HepG2 (cell line): ENCODE data around the gene PPIP5K1.

ENCODE experiments used
- ATF1 ChIP-seq: IDR thresholded peaks from 2 replicates; pipeline ENCODE4 v1.6.1; 2016; ENCODE audit warnings: mild to moderate bottlenecking, control low read depth
- BRCA1 ChIP-seq: sonication (generic); formaldehyde crosslinking; IDR thresholded peaks from 2 replicates; pipeline ENCODE4 v1.4.0; 2020; ENCODE audit warnings: missing genetic modification reagents
- ELF4 ChIP-seq: sonication (generic); formaldehyde crosslinking; IDR thresholded peaks from 2 replicates; pipeline ENCODE4 v1.5.0; 2020; ENCODE audit warnings: missing genetic modification reagents, mild to moderate bottlenecking, moderate library complexity, borderline replicate concordance
- MTA3 ChIP-seq: sonication (generic); formaldehyde crosslinking; IDR thresholded peaks from 2 replicates; pipeline ENCODE4 v1.4.0; 2020; ENCODE audit warnings: missing genetic modification reagents
- NFE2L1 ChIP-seq: sonication (generic); formaldehyde crosslinking; IDR thresholded peaks from 2 replicates; pipeline ENCODE4 v1.4.0; 2020; ENCODE audit warnings: missing genetic modification reagents, mild to moderate bottlenecking, borderline replicate concordance
- PHB2 ChIP-seq: fragments of 450-650 bp; IDR thresholded peaks from 2 replicates; pipeline ENCODE4 v1.6.1; 2018; ENCODE audit not compliant: partially characterized antibody
- SATB2 ChIP-seq: sonication (generic); formaldehyde crosslinking; IDR thresholded peaks from 2 replicates; pipeline ENCODE4 v1.5.0; 2020; ENCODE audit warnings: missing genetic modification reagents
- SMC3 ChIP-seq: IDR thresholded peaks from 2 replicates; pipeline ENCODE4 v1.6.1; 2011; ENCODE audit warnings: low read length, improper control_type of control experiment

- TF ChIP-seq SATB2, result no peak
- no peak for TF ChIP-seq ELF4 (CRISPR knock-in tag)
- no peak for TF ChIP-seq SMC3
- no peak for TF ChIP-seq BRCA1 (CRISPR knock-in tag)
- no peak for TF ChIP-seq ATF1 (CRISPR knock-in tag)
- TF ChIP-seq NFE2L1 (CRISPR knock-in tag), result no peak
- TF ChIP-seq MTA3, result no peak
- TF ChIP-seq PHB2, result no peak
These were observed 100.8 kb downstream of the PPIP5K1 start for GRCh38 chr15:43489191-43489590.
